GM12878 (cell line): ENCODE data around the gene IPO5. TPM values are rescaled to one million over a fixed set of nuclear protein-coding genes. Genes with fewer than 3 reads are reported as not detected.

Experiments
- CBFB ChIP-seq: IDR thresholded peaks from 2 replicates; pipeline ENCODE4 v1.6.1; 2016; ENCODE audit warnings: antibody characterized with exemption, low read depth
- CHD2 ChIP-seq: IDR thresholded peaks from 2 replicates; pipeline ENCODE4 v1.6.1; 2011; ENCODE audit warnings: low read depth, low read length, improper control_type of control experiment, borderline replicate concordance
- HCFC1 ChIP-seq: fragments of 150-350 bp; IDR thresholded peaks from 2 replicates; pipeline ENCODE4 v1.6.1; 2014; ENCODE audit warnings: low read length
- MXI1 ChIP-seq: fragments of 150-350 bp; IDR thresholded peaks from 2 replicates; pipeline ENCODE4 v1.6.1; 2011; ENCODE audit warnings: low read depth, mild to moderate bottlenecking, inconsistent platforms, low read length, improper control_type of control experiment
- NRF1 ChIP-seq: conservative IDR thresholded peaks from 2 replicates; pipeline ENCODE4 v1.6.1; 2011; ENCODE audit warnings: mild to moderate bottlenecking, low read depth, low read length, improper control_type of control experiment
- RELB ChIP-seq: fragments of 450-650 bp; IDR thresholded peaks from 2 replicates; pipeline ENCODE4 v1.6.1; 2017; ENCODE audit warnings: low read depth, mild to moderate bottlenecking, moderate library complexity
- SUZ12 ChIP-seq: fragments of 200-600 bp; sonication (generic); IDR thresholded peaks from one replicate; pipeline ENCODE4 v1.6.1; 2018; ENCODE audit warnings: antibody characterized with exemption, mild to moderate bottlenecking; ENCODE audit not compliant: unreplicated experiment
- ZNF274 ChIP-seq: IDR thresholded peaks from one replicate; pipeline ENCODE4 v1.8.0; 2011; ENCODE audit not compliant: insufficient read length, insufficient read depth
- polyA plus RNA-seq, 11 experiments: library from polyadenylated mRNA; depleted of rRNA in 4 of 11; unstranded in 6 of 11; stranded (reverse) in 5 of 11; fragments of >200 nt; fragmentation: Nextera tagmentation in 4 of 11; fragmentation: Illumina TruSeq in 1 of 11; extraction: Ambion mirVana in 4 of 11; extraction: Trizol in 1 of 11; gene quantifications; 1 replicate in 1 of 11; 2 replicates in 10 of 11; pipeline versions ENCODE4 v1.2.1 to v1.2.3, GENCODE V29; 2011 to 2016; ENCODE audit warnings: inconsistent platforms in 2 of 11, missing spikeins in 2 of 11, low read depth in 1 of 11
- total RNA-seq, 4 experiments: library from RNA; depleted of rRNA in 3 of 4; stranded (reverse); fragments of >200 nt in 3 of 4; fragmentation: Illumina TruSeq in 1 of 4; extraction: Trizol in 1 of 4; gene quantifications; 2 replicates each; pipeline versions ENCODE4 v1.2.1 to v1.2.3, GENCODE V29; 2013 to 2021
- TF ChIP-seq, protein P1 (sequence below): fragments of 450-650 bp; IDR thresholded peaks from 2 replicates; pipeline ENCODE4 v1.6.1; 2016; ENCODE audit warnings: mild to moderate bottlenecking, moderate library complexity, borderline replicate concordance

IPO5 gene
- total and polyA plus RNA-seq, 10 of the 15 experiments (the other 5 are each of a cell fraction or from before 2014, with no cell fraction given) = 45.7 to 196 (median 134) TPM

- TF ChIP-seq, protein P1, sequence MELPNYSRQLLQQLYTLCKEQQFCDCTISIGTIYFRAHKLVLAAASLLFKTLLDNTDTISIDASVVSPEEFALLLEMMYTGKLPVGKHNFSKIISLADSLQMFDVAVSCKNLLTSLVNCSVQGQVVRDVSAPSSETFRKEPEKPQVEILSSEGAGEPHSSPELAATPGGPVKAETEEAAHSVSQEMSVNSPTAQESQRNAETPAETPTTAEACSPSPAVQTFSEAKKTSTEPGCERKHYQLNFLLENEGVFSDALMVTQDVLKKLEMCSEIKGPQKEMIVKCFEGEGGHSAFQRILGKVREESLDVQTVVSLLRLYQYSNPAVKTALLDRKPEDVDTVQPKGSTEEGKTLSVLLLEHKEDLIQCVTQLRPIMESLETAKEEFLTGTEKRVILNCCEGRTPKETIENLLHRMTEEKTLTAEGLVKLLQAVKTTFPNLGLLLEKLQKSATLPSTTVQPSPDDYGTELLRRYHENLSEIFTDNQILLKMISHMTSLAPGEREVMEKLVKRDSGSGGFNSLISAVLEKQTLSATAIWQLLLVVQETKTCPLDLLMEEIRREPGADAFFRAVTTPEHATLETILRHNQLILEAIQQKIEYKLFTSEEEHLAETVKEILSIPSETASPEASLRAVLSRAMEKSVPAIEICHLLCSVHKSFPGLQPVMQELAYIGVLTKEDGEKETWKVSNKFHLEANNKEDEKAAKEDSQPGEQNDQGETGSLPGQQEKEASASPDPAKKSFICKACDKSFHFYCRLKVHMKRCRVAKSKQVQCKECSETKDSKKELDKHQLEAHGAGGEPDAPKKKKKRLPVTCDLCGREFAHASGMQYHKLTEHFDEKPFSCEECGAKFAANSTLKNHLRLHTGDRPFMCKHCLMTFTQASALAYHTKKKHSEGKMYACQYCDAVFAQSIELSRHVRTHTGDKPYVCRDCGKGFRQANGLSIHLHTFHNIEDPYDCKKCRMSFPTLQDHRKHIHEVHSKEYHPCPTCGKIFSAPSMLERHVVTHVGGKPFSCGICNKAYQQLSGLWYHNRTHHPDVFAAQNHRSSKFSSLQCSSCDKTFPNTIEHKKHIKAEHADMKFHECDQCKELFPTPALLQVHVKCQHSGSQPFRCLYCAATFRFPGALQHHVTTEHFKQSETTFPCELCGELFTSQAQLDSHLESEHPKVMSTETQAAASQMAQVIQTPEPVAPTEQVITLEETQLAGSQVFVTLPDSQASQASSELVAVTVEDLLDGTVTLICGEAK = no peak
- TF ChIP-seq CHD2 (no peak), RELB (no peak), NRF1 (no peak), ZNF274 (no peak), CBFB (no peak), SUZ12 (no peak), HCFC1 (no peak), MXI1 (no peak)
Measured at GRCh38 chr13:97938706-97939475, 14.6 kb upstream of the IPO5 start (continued).
